ENCODE measurements around the gene KIAA1210. TPM values are rescaled to one million over a fixed set of nuclear protein-coding genes. Genes with fewer than 3 reads are reported as not detected.

The KIAA1210 gene
- total and polyA plus RNA-seq, 2 of the 13 experiments (the other 11 are each of a cell fraction or from before 2014, with no cell fraction given), result not detected

DNA sequence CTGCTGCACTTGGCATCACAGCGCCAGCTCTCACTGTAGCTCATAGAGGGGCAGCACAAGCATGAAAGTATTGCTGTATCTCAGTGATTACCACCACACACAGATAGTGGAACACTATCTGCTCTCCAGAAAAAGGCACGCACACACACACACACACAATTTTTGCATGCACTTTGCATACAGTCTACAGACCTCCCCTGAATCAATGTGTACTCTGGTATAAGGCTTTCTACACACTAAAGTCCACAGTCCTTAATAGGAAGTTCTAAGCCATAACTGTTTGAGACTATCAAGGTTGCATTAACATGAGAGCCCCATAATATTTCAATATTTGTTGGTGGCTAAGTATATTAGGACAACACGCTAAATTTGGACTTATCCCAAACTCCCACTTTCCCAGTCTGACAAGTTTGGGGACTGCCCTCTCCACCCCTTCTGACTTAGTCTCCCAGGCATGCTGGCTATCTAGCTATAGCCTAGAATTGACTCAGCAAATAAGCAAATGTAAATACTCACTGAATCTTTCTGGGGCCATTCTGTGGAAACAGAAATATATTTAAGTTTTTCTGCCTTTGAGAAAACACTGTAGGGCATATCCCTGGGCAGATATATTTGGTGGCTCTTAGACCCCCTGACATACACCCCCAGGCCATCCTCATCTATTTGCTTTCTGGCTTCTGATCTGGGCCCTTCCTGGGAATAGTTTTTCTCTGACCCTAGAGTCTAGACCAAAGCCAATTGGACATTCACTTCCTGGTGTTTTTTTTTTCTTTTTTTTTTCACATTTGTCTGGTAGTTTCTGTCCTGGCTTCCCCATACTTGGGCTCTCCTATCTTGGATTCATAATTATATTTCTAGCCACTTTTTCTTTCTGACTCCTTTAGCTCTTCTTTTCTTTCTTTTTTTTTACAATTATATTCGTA lies 91.2 kb downstream of the KIAA1210 start:
- no peak for DNase-seq (ENCODE audit: low spot score)
- Histone ChIP-seq H4K20me1 (ENCODE audit: insufficient read depth, low read length) (no peaks in the 10 kb centered on the region), H3K9ac (ENCODE audit: insufficient read depth, low read depth, low read length) (no peak overlapping the region), H3K4me1 (ENCODE audit: insufficient read depth, low read length) (peaks cover 22% of the 10 kb centered on the region), H2AFZ (ENCODE audit: low read length) (no peak overlapping the region), H3K79me2 (ENCODE audit: insufficient read depth, low read length) (no peaks in the 10 kb centered on the region), H3K4me2 (ENCODE audit: low read depth, low read length) (peak overlapping the region; percentile 3; the same call in 1 of the 2 replicates), H3K27me3 (ENCODE audit: control insufficient read depth in 1 of 2, insufficient read depth in 2 of 2, low read length in 2 of 2) (no peaks in the 10 kb centered on the region), H3K4me3 (replicated peaks in 1 of 3; ENCODE audit: insufficient read depth in 1 of 3, low read depth in 2 of 3, low read length in 3 of 3) (no peak overlapping the region), H3K27ac (ENCODE audit: extremely low read length, insufficient read depth, low read length) (no peak overlapping the region), H3K36me3 (replicated peaks in 1 of 2; ENCODE audit: control insufficient read depth in 1 of 2, insufficient read depth in 2 of 2, low read length in 2 of 2) (no peaks in the 10 kb centered on the region), H3K9me3 (ENCODE audit: low read length) (no peaks in the 10 kb centered on the region)
- BruUV-seq (replicated peaks), result no TSS peak
- TF ChIP-seq MAFK (conservative IDR thresholded peaks at IDR 0.05 in 1 of 2, IDR thresholded peaks at IDR 0.05 in 1 of 2; ENCODE audit: low read length in 2 of 2) (0 out of 4 replicates have a peak, but pooled peaks of 1 of the 2 experiments have one; percentile 8), ETV5 (CRISPR knock-in tag; IDR thresholded peaks at IDR 0.05; ENCODE audit: borderline replicate concordance) (no peak), ZNF772 (CRISPR knock-in tag; IDR thresholded peaks at IDR 0.05) (no peak)
- ChIA-PET POLR2A (no interaction called here), CTCF (ENCODE audit: low intra/inter-chr PET ratio, low total read pairs) (no interaction called here)
- intact Hi-C loops (cut with micrococcal nuclease; ENCODE audit: unreplicated experiment), result no loop called here
- in situ Hi-C loops (cut with HindIII; ENCODE audit: extremely low pct_ligation_motif_present, low pct_unique_long_range_greater_than_20kb), result no loop called here
- no peak for FAIRE-seq
- peak; percentile 70 for ATAC-seq
- WGBS (ENCODE audit: low lambda C conversion rate), result 39% methylated on average over 3 of the region's 4 CpGs

DNA sequence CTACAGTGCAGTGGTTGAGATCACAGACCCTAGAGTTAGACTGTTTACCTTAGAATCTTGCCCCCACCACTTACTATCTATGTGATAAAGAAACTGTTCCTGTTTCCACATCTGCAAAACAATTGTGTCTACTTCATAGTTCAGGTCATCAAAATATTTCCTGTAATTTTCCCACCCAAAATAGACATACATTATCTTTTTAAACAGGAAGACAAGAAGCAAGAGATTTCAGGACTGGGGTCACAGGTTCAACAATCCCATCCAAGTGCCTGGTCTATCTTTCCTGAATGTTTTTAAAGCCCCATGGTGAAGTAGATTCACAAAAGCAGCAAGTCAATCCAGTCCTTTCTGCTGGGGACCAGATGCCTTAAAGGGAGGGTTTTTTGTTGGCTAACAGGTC lies 96.6 kb downstream of the KIAA1210 start:
- FAIRE-seq (no peak), ATAC-seq (no peak)

More for the DNA sequence above, 96.6 kb downstream of the KIAA1210 start:
- H4K20me1 ChIP-seq (ENCODE audit: insufficient read depth, low read length), result no peaks in the 10 kb centered on the region
- H3K9me3 ChIP-seq (ENCODE audit: low read length), result no peaks in the 10 kb centered on the region
- H3K4me2 ChIP-seq (ENCODE audit: low read depth, low read length), result no peak overlapping the region
- H3K79me2 ChIP-seq (ENCODE audit: insufficient read depth, low read length), result no peaks in the 10 kb centered on the region
- no peaks in the 10 kb centered on the region for H3K27me3 ChIP-seq (ENCODE audit: control insufficient read depth in 1 of 2, insufficient read depth in 2 of 2, low read length in 2 of 2)
- no peak for TF ChIP-seq ETV5 (CRISPR knock-in tag; IDR thresholded peaks at IDR 0.05; ENCODE audit: borderline replicate concordance)
- no peak for TF ChIP-seq CHD2 (IDR thresholded peaks at IDR 0.05; ENCODE audit: low read depth, low read length)
- no peak for TF ChIP-seq NFE2L1 (CRISPR knock-in tag; IDR thresholded peaks at IDR 0.05; ENCODE audit: borderline replicate concordance)
- no peak for TF ChIP-seq ZNF333 (CRISPR knock-in tag; IDR thresholded peaks at IDR 0.05; ENCODE audit: borderline replicate concordance)
- TF ChIP-seq, protein P1, sequence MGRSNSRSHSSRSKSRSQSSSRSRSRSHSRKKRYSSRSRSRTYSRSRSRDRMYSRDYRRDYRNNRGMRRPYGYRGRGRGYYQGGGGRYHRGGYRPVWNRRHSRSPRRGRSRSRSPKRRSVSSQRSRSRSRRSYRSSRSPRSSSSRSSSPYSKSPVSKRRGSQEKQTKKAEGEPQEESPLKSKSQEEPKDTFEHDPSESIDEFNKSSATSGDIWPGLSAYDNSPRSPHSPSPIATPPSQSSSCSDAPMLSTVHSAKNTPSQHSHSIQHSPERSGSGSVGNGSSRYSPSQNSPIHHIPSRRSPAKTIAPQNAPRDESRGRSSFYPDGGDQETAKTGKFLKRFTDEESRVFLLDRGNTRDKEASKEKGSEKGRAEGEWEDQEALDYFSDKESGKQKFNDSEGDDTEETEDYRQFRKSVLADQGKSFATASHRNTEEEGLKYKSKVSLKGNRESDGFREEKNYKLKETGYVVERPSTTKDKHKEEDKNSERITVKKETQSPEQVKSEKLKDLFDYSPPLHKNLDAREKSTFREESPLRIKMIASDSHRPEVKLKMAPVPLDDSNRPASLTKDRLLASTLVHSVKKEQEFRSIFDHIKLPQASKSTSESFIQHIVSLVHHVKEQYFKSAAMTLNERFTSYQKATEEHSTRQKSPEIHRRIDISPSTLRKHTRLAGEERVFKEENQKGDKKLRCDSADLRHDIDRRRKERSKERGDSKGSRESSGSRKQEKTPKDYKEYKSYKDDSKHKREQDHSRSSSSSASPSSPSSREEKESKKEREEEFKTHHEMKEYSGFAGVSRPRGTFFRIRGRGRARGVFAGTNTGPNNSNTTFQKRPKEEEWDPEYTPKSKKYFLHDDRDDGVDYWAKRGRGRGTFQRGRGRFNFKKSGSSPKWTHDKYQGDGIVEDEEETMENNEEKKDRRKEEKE (IDR thresholded peaks at IDR 0.05), result no peak
- no peak for TF ChIP-seq SP4 (CRISPR knock-in tag; IDR thresholded peaks at IDR 0.05)
- TF ChIP-seq, protein P2, sequence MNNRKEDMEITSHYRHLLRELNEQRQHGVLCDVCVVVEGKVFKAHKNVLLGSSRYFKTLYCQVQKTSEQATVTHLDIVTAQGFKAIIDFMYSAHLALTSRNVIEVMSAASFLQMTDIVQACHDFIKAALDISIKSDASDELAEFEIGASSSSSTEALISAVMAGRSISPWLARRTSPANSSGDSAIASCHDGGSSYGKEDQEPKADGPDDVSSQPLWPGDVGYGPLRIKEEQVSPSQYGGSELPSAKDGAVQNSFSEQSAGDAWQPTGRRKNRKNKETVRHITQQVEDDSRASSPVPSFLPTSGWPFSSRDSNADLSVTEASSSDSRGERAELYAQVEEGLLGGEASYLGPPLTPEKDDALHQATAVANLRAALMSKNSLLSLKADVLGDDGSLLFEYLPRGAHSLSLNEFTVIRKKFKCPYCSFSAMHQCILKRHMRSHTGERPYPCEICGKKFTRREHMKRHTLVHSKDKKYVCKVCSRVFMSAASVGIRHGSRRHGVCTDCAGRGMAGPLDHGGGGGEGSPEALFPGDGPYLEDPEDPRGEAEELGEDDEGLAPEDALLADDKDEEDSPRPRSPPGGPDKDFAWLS (CRISPR knock-in tag; IDR thresholded peaks at IDR 0.05; ENCODE audit: borderline replicate concordance), result no peak
- ChIA-PET POLR2A (no interaction called here), CTCF (ENCODE audit: low intra/inter-chr PET ratio, low total read pairs) (no interaction called here)
- no peak overlapping the region for H3K9ac ChIP-seq (ENCODE audit: insufficient read depth, low read depth, low read length)
- intact Hi-C loops (cut with micrococcal nuclease; ENCODE audit: unreplicated experiment) (no loop called here), in situ Hi-C loops (cut with HindIII; ENCODE audit: extremely low pct_ligation_motif_present, low pct_unique_long_range_greater_than_20kb) (no loop called here)
- no peak overlapping the region for H2AFZ ChIP-seq (ENCODE audit: low read length)
- H3K36me3 ChIP-seq (replicated peaks in 1 of 2; ENCODE audit: control insufficient read depth in 1 of 2, insufficient read depth in 2 of 2, low read length in 2 of 2), result no peaks in the 10 kb centered on the region
- H3K4me1 ChIP-seq (ENCODE audit: insufficient read depth, low read length), result peaks cover 5% of the 10 kb centered on the region
- BruUV-seq (replicated peaks), result no TSS peak
- no peak for DNase-seq (ENCODE audit: low spot score)
- H3K4me3 ChIP-seq (replicated peaks in 1 of 3; ENCODE audit: insufficient read depth in 1 of 3, low read depth in 2 of 3, low read length in 3 of 3), result no peak overlapping the region
- H3K27ac ChIP-seq (ENCODE audit: extremely low read length, insufficient read depth, low read length), result no peak overlapping the region
